SK-N-SH (cell line): ENCODE results near the gene PPP2R2B. TPM values are rescaled to one million over a fixed set of nuclear protein-coding genes. Genes with fewer than 3 reads are reported as not detected.

ENCODE experiments used
- CTCF ChIA-PET: fragments of 300-600, 350-600 bp; formaldehyde crosslinking; extraction: SDS; loops from one replicate; lab custom pipeline; 2021; lab: Yijun Ruan, JAX
- POLR2A ChIA-PET: fragments of 350-600 bp; sonication (Branson Sonifier 250); formaldehyde crosslinking; extraction: SDS; loops from one replicate; lab custom pipeline; 2020; ENCODE audit warnings: antibody characterized with exemption, inconsistent platforms; lab: Yijun Ruan, JAX
- DNase-seq: peaks from one replicate; pipeline ENCODE4 v3.0.0; 2012
- H2AFZ ChIP-seq: fragments of 200-600 bp; sonication (generic); 2 replicates; pipeline ENCODE4 v1.8.1; 2016; ENCODE audit warnings: antibody characterized with exemption, mild to moderate bottlenecking, low read depth
- H3F3A ChIP-seq: fragments of 200-600 bp; sonication (generic); replicated peaks from 2 replicates; pipeline ENCODE3; 2016; ENCODE audit warnings: antibody characterized with exemption, mild to moderate bottlenecking; ENCODE audit not compliant: insufficient read depth
- H3K27ac ChIP-seq, 2 experiments: fragments of 200-500 bp in 1 of 2; fragments of 200-600 bp in 1 of 2; sonication (Bioruptor generic) in 1 of 2; sonication (generic), shearing (Covaris generic) in 1 of 2; 2 replicates each; pipeline versions ENCODE4 v1.5.1 to v1.6.1; 2014 to 2016; ENCODE audit warnings: low read depth in 2 of 2, inconsistent platforms in 1 of 2, low read length in 1 of 2, mild to moderate bottlenecking in 1 of 2, mixed read lengths in 1 of 2
- H3K27me3 ChIP-seq: fragments of 200-600 bp; sonication (generic), shearing (Covaris generic); 2 replicates; pipeline ENCODE4 v1.6.1; 2016; ENCODE audit warnings: mixed run types; ENCODE audit not compliant: insufficient read depth
- H3K36me3 ChIP-seq, 2 experiments: fragments of 200-500 bp in 1 of 2; fragments of 200-600 bp in 1 of 2; sonication (Bioruptor generic) in 1 of 2; sonication (generic) in 1 of 2; replicated peaks in 1 of 2; 2 replicates each; pipeline versions ENCODE3 to v1.5.1; 2014 to 2016; ENCODE audit warnings: low read length in 1 of 2, mild to moderate bottlenecking in 1 of 2; ENCODE audit not compliant: insufficient read depth in 2 of 2, control insufficient read depth in 1 of 2
- H3K4me1 ChIP-seq, 2 experiments: fragments of 200-500 bp in 1 of 2; fragments of 200-600 bp in 1 of 2; sonication (Bioruptor generic) in 1 of 2; sonication (generic), shearing (Covaris generic) in 1 of 2; 2 replicates each; pipeline versions ENCODE4 v1.5.1 to v1.6.1; 2014 to 2016; ENCODE audit warnings: low read depth in 1 of 2, low read length in 1 of 2, mixed run types in 1 of 2; ENCODE audit not compliant: insufficient read depth in 2 of 2, control insufficient read depth in 1 of 2
- H3K4me2 ChIP-seq: fragments of 200-600 bp; sonication (generic), shearing (Covaris generic); 2 replicates; pipeline ENCODE4 v1.6.1; 2017; ENCODE audit warnings: mixed run types
- H3K4me3 ChIP-seq, 2 experiments: fragments of 200-500 bp in 1 of 2; fragments of 200-600 bp in 1 of 2; sonication (Bioruptor generic) in 1 of 2; sonication (generic), shearing (Covaris generic) in 1 of 2; 2 replicates each; pipeline versions ENCODE4 v1.5.1 to v1.8.1; 2014 to 2016; ENCODE audit warnings: low read depth in 2 of 2, inconsistent platforms in 1 of 2, low read length in 1 of 2, mild to moderate bottlenecking in 1 of 2, mixed read lengths in 1 of 2, moderate library complexity in 1 of 2
- H3K79me2 ChIP-seq: fragments of 200-600 bp; sonication (generic); 2 replicates; pipeline ENCODE4 v1.8.1; 2017; ENCODE audit warnings: mild to moderate bottlenecking; ENCODE audit not compliant: insufficient read depth
- H3K9ac ChIP-seq: fragments of 200-600 bp; sonication (generic); 2 replicates; pipeline ENCODE4 v1.6.1; 2017; ENCODE audit warnings: mixed run types
- H3K9me2 ChIP-seq: fragments of 200-600 bp; sonication (generic); 2 replicates; pipeline ENCODE4 v1.6.1; 2017; ENCODE audit warnings: mixed run types
- H3K9me3 ChIP-seq: fragments of 200-600 bp; sonication (generic); 2 replicates; pipeline ENCODE4 v1.6.1; 2017; ENCODE audit warnings: mixed run types, mild to moderate bottlenecking, moderate library complexity
- H4K20me1 ChIP-seq: fragments of 200-600 bp; sonication (generic); 2 replicates; pipeline ENCODE4 v1.6.1; 2017; ENCODE audit warnings: mild to moderate bottlenecking, mixed run types; ENCODE audit not compliant: insufficient read depth
- ELF1 ChIP-seq: IDR thresholded peaks from 2 replicates; pipeline ENCODE4 v1.4.0; 2012
- EP300 ChIP-seq, 2 experiments: IDR thresholded peaks; 2 replicates each; pipeline versions ENCODE4 v1.4.0 to v1.6.1; 2012; ENCODE audit warnings: borderline replicate concordance in 1 of 2, low read depth in 1 of 2, low read length in 1 of 2
- FOSL2 ChIP-seq: IDR thresholded peaks from 2 replicates; pipeline ENCODE4 v1.4.0; 2012; ENCODE audit warnings: low read depth, mild to moderate bottlenecking, moderate library complexity, borderline replicate concordance
- FOXJ3 ChIP-seq: sonication (generic); formaldehyde crosslinking; IDR thresholded peaks from 2 replicates; pipeline ENCODE4 v1.5.1; 2020; ENCODE audit warnings: mild to moderate bottlenecking, missing genetic modification reagents
- FOXM1 ChIP-seq: IDR thresholded peaks from 2 replicates; pipeline ENCODE4 v1.4.0; 2012; ENCODE audit warnings: low read depth, mild to moderate bottlenecking
- GATA2 ChIP-seq: sonication (generic); formaldehyde crosslinking; IDR thresholded peaks from 2 replicates; pipeline ENCODE4 v1.5.0; 2020; ENCODE audit warnings: mild to moderate bottlenecking, missing genetic modification reagents
- MXI1 ChIP-seq: IDR thresholded peaks from 2 replicates; pipeline ENCODE4 v1.6.1; 2012; ENCODE audit warnings: mild to moderate bottlenecking, low read depth, low read length, improper control_type of control experiment
- NFIC ChIP-seq: IDR thresholded peaks from 2 replicates; pipeline ENCODE4 v1.4.0; 2012; ENCODE audit warnings: borderline replicate concordance
- NRF1 ChIP-seq: IDR thresholded peaks from 2 replicates; pipeline ENCODE4 v1.6.1; 2012; ENCODE audit warnings: low read depth, mild to moderate bottlenecking, low read length
- POLR2AphosphoS5 ChIP-seq: IDR thresholded peaks from 2 replicates; pipeline ENCODE4 v1.6.1; 2012; ENCODE audit warnings: low read depth, low read length
- RXRA ChIP-seq: IDR thresholded peaks from 2 replicates; pipeline ENCODE4 v1.4.0; 2012; ENCODE audit warnings: low read depth, mild to moderate bottlenecking, borderline replicate concordance
- TCF12 ChIP-seq: IDR thresholded peaks from 2 replicates; pipeline ENCODE4 v1.4.0; 2012
- YY1 ChIP-seq: IDR thresholded peaks from 2 replicates; pipeline ENCODE4 v1.4.0; 2012; ENCODE audit warnings: low read depth, mild to moderate bottlenecking
- WGBS: methylation state at CpG from one replicate; pipeline ENCODE4 v1.1.6; 2017; ENCODE audit warnings: low lambda C conversion rate; 5-methylcytosine and 5-hydroxymethylcytosine counted together
- polyA plus RNA-seq, 3 experiments: library from polyadenylated mRNA; depleted of rRNA; stranded (reverse); fragments of >200 nt; gene quantifications; 2 replicates each; pipeline ENCODE4 v1.2.3, GENCODE V29; 2012
- TF ChIP-seq, protein P1 (sequence below): IDR thresholded peaks from 2 replicates; pipeline ENCODE4; 2012
- TF ChIP-seq, protein P2 (sequence below): IDR thresholded peaks from 2 replicates; pipeline ENCODE4 v1.4.0; 2012; ENCODE audit warnings: low read depth, borderline replicate concordance
- TF ChIP-seq, protein P3 (sequence below): fragments of 150-350 bp; IDR thresholded peaks from 2 replicates; pipeline ENCODE4 v1.6.1; 2016; ENCODE audit warnings: mild to moderate bottlenecking, low read depth, low read length

PPP2R2B gene
- polyA plus RNA-seq, 1 of the 3 experiments (the other 2 are of a cell fraction), result 11.4 TPM

DNA sequence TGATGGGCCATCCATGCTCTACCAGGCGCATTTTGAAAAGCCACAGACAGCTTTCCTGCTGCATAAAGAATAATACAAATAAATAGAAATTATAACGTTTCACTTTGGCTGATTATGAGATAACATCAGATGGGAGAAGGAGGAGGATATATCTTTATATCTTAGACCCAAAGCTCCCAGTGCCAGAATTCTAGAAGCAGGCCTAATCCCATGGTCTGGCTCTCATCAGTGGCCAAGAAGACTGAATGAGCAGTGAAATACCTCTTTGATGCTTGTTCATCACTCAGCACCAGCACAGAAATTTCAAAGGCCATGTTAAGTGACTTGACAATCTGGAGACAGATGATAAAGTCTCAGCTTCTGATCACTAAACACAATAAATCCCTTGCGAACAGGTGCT, 107.6 kb downstream of the PPP2R2B start:
- TF ChIP-seq RXRA (no peak), TCF12 (peak; percentile 23; the same call in 1 of the 2 replicates), GATA2 (0 out of 2 replicates have a peak, but pooled peaks have one; percentile 17)
- TF ChIP-seq, protein P1, sequence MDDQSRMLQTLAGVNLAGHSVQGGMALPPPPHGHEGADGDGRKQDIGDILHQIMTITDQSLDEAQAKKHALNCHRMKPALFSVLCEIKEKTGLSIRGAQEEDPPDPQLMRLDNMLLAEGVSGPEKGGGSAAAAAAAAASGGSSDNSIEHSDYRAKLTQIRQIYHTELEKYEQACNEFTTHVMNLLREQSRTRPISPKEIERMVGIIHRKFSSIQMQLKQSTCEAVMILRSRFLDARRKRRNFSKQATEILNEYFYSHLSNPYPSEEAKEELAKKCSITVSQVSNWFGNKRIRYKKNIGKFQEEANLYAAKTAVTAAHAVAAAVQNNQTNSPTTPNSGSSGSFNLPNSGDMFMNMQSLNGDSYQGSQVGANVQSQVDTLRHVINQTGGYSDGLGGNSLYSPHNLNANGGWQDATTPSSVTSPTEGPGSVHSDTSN, result peak; percentile 10; the same call in 1 of the 2 replicates
- 53% methylated on average over 3 of the region's 3 CpGs for WGBS

DNA sequence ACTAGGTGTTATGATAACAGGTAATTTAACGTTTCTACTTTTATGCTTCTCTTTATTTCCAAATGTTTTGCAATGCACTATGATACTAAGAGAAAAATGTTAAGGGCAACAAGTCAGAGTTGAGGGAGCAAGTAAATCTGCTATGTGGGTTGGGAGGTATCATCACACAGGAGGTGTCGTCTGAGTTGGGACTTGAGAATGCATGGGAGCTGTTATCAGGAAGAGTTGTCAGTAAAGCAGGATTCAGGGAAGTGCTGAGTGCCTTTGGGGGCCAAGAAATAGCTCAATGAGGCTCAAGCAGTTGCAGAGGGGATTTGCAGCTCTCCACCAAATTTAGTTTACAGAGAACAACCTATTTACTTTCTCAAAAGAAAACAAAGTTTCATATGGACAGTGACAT, 108.0 kb downstream of the PPP2R2B start:
- no peaks in the 10 kb centered on the region for H3K27me3 ChIP-seq
- H3F3A ChIP-seq, result no peaks in the 10 kb centered on the region
- no peak overlapping the region for H3K27ac ChIP-seq
- ChIA-PET CTCF (interaction anchor here (1.0 kb wide), 1 partner anchor 107 kb away, joined by 3 read pairs; no protein-coding TSS in a partner anchor), POLR2A (no interaction called here)
- H3K4me2 ChIP-seq, result no peak overlapping the region
- no peaks in the 10 kb centered on the region for H3K79me2 ChIP-seq
- no peak overlapping the region for H2AFZ ChIP-seq
- no peaks in the 10 kb centered on the region for H3K9me2 ChIP-seq
- no peak overlapping the region for H3K9ac ChIP-seq
- no peaks in the 10 kb centered on the region; a peak in 2 of 4 replicates for H3K4me1 ChIP-seq
- no peaks in the 10 kb centered on the region for H4K20me1 ChIP-seq
- TF ChIP-seq YY1, result no peak
- no peak for TF ChIP-seq EP300 (IDR thresholded peaks at IDR 0.05; ENCODE audit: borderline replicate concordance in 1 of 2, low read depth in 1 of 2, low read length in 1 of 2)
- no peak for TF ChIP-seq FOXJ3 (CRISPR knock-in tag)
- no peaks in the 10 kb centered on the region for H3K36me3 ChIP-seq
- no peak overlapping the region for H3K4me3 ChIP-seq
- no peaks in the 10 kb centered on the region for H3K9me3 ChIP-seq
- no peak for DNase-seq
- WGBS, result 81% methylated on average over 2 of the region's 2 CpGs

More for the DNA sequence above, 107.6 kb downstream of the PPP2R2B start:
- Histone ChIP-seq H3K4me2 (no peak overlapping the region), H3K79me2 (no peaks in the 10 kb centered on the region), H2AFZ (no peak overlapping the region), H3K27ac (no peak overlapping the region), H3K9ac (no peak overlapping the region), H3K9me3 (no peaks in the 10 kb centered on the region), H3K4me1 (no peaks in the 10 kb centered on the region; a peak in 2 of 4 replicates), H3K4me3 (no peak overlapping the region), H3K27me3 (no peaks in the 10 kb centered on the region), H3F3A (no peaks in the 10 kb centered on the region), H3K36me3 (no peaks in the 10 kb centered on the region), H3K9me2 (no peaks in the 10 kb centered on the region), H4K20me1 (no peaks in the 10 kb centered on the region)
- DNase-seq, result no peak
- POLR2A ChIA-PET, result no interaction called here
- CTCF ChIA-PET, result interaction anchor here (1.0 kb wide), 1 partner anchor 107 kb away, joined by 3 read pairs; no protein-coding TSS in a partner anchor

DNA sequence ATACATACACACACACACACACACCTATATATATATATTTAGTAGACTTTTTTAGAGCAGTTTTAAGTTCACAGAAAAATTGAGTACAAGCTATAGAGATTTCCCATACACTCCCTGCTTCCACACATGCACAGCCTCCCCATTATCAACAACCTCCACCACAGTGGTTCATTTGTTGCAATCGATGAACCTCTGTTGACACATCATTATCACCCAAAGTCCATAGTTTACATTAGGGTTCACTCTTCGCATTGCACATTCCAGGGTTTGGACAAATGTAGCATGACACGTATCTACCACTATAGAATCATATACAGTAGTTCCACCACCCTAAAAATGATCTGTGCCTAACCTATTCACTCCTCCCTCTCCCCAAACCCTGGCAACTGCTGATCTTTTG, 111.0 kb downstream of the PPP2R2B start:
- H3K4me3 ChIP-seq, result no peak overlapping the region
- no peak overlapping the region for H3K9ac ChIP-seq
- CTCF ChIA-PET, result no interaction called here
- no peak overlapping the region for H3K27ac ChIP-seq
- no peaks in the 10 kb centered on the region for H3K9me3 ChIP-seq
- no peaks in the 10 kb centered on the region for H3K9me2 ChIP-seq
- no peak for DNase-seq
- peaks cover 0 to 12% of the 10 kb centered on the region in 2 experiments; a peak in 2 of 4 replicates for H3K4me1 ChIP-seq
- WGBS, result 89% methylated on average over 3 of the region's 3 CpGs
- H2AFZ ChIP-seq, result no peak overlapping the region
- H3K36me3 ChIP-seq, result no peaks in the 10 kb centered on the region
- no peaks in the 10 kb centered on the region for H3K79me2 ChIP-seq
- POLR2A ChIA-PET, result no interaction called here
- H3F3A ChIP-seq, result no peaks in the 10 kb centered on the region
- H3K27me3 ChIP-seq, result no peaks in the 10 kb centered on the region
- no peaks in the 10 kb centered on the region for H4K20me1 ChIP-seq
- H3K4me2 ChIP-seq, result no peak overlapping the region
- no peak for TF ChIP-seq MXI1
- no peak for TF ChIP-seq FOSL2
- no peak for TF ChIP-seq NRF1
- no peak for TF ChIP-seq RXRA
- no peak for TF ChIP-seq ELF1
- no peak for TF ChIP-seq FOXM1
- TF ChIP-seq GATA2, result no peak
- TF ChIP-seq, protein P2, sequence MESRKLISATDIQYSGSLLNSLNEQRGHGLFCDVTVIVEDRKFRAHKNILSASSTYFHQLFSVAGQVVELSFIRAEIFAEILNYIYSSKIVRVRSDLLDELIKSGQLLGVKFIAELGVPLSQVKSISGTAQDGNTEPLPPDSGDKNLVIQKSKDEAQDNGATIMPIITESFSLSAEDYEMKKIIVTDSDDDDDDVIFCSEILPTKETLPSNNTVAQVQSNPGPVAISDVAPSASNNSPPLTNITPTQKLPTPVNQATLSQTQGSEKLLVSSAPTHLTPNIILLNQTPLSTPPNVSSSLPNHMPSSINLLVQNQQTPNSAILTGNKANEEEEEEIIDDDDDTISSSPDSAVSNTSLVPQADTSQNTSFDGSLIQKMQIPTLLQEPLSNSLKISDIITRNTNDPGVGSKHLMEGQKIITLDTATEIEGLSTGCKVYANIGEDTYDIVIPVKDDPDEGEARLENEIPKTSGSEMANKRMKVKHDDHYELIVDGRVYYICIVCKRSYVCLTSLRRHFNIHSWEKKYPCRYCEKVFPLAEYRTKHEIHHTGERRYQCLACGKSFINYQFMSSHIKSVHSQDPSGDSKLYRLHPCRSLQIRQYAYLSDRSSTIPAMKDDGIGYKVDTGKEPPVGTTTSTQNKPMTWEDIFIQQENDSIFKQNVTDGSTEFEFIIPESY, result no peak
- no peak for TF ChIP-seq NFIC
- TF ChIP-seq, protein P3, sequence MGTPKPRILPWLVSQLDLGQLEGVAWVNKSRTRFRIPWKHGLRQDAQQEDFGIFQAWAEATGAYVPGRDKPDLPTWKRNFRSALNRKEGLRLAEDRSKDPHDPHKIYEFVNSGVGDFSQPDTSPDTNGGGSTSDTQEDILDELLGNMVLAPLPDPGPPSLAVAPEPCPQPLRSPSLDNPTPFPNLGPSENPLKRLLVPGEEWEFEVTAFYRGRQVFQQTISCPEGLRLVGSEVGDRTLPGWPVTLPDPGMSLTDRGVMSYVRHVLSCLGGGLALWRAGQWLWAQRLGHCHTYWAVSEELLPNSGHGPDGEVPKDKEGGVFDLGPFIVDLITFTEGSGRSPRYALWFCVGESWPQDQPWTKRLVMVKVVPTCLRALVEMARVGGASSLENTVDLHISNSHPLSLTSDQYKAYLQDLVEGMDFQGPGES, result no peak
- TF ChIP-seq POLR2AphosphoS5, result no peak
- TF ChIP-seq, all 33 proteins: peak for 0
